Chondrocyte (in vitro differentiated cells): ENCODE measurements around the gene METTL21C. TPM values are rescaled to one million over a fixed set of nuclear protein-coding genes. Genes with fewer than 3 reads are reported as not detected.

ENCODE experiments used
- DNase-seq: peaks from one replicate; pipeline ENCODE4 v3.0.0; 2021; ENCODE audit warnings: mixed read lengths, low spot score
- H3K27ac Mint-ChIP-seq: one replicate; pipeline ENCODE4 v1.8.0; 2021; ENCODE audit warnings: mild to moderate bottlenecking, moderate library complexity, mixed read lengths; ENCODE audit not compliant: unreplicated experiment
- H3K27me3 Mint-ChIP-seq: 2 replicates; pipeline ENCODE4 v1.8.0; 2021; ENCODE audit warnings: low read depth, mixed read lengths
- H3K36me3 Mint-ChIP-seq: 2 replicates; pipeline ENCODE4 v1.8.0; 2021; ENCODE audit warnings: low read depth, mixed read lengths
- H3K4me1 Mint-ChIP-seq: 2 replicates; pipeline ENCODE4 v1.8.0; 2021; ENCODE audit warnings: low read depth, mild to moderate bottlenecking, mixed read lengths
- H3K4me3 Mint-ChIP-seq: one replicate; pipeline ENCODE4 v1.8.0; 2021; ENCODE audit warnings: mild to moderate bottlenecking, moderate library complexity, mixed read lengths; ENCODE audit not compliant: unreplicated experiment
- H3K9me3 Mint-ChIP-seq: 2 replicates; pipeline ENCODE4 v1.8.0; 2021; ENCODE audit warnings: low read depth, mixed read lengths
- CTCF ChIP-seq: fragments of 200-600 bp; sonication (generic); IDR thresholded peaks from 2 replicates; pipeline ENCODE4 v1.5.0; 2021; ENCODE audit warnings: antibody characterized with exemption, mild to moderate bottlenecking, moderate library complexity
- total RNA-seq: library from RNA; stranded (reverse); gene quantifications from 3 replicates; pipeline ENCODE4 v1.2.1, GENCODE V29; 2021

The METTL21C gene
- total RNA-seq, 1 donor from 2014 or later = not detected

- Mint-ChIP-seq H3K36me3 (peaks cover 45% of the 10 kb centered on the region), H3K9me3 (peaks cover 26% of the 10 kb centered on the region), H3K27me3 (no peaks in the 10 kb centered on the region), H3K4me3 (no peak overlapping the region), H3K27ac (no peak overlapping the region), H3K4me1 (no peaks in the 10 kb centered on the region)
- no peak for DNase-seq
- no peak for TF ChIP-seq CTCF
Observed at GRCh38 chr13:102670130-102670529, 24.7 kb downstream of the METTL21C start.

- Mint-ChIP-seq H3K4me3 (no peak overlapping the region), H3K9me3 (peaks cover 26% of the 10 kb centered on the region), H3K4me1 (no peaks in the 10 kb centered on the region), H3K36me3 (peaks cover 41% of the 10 kb centered on the region), H3K27ac (no peak overlapping the region), H3K27me3 (no peaks in the 10 kb centered on the region)
- no peak for DNase-seq
- no peak for TF ChIP-seq CTCF
Observed at GRCh38 chr13:102667911-102668310, 26.9 kb downstream of the METTL21C start.

GRCh38 chr13:102667023-102667422 lies 27.8 kb downstream of the METTL21C start:
- peaks cover 38% of the 10 kb centered on the region for H3K36me3 Mint-ChIP-seq

GRCh38 chr13:102659168-102659713 lies 35.6 kb downstream of the METTL21C start:
- no peak for TF ChIP-seq CTCF
- no peaks in the 10 kb centered on the region for H3K27me3 Mint-ChIP-seq
- peaks cover 8% of the 10 kb centered on the region for H3K9me3 Mint-ChIP-seq
- no peak for DNase-seq
- H3K27ac Mint-ChIP-seq = no peak overlapping the region
- peaks cover 25% of the 10 kb centered on the region for H3K36me3 Mint-ChIP-seq
- H3K4me3 Mint-ChIP-seq = no peak overlapping the region
- H3K4me1 Mint-ChIP-seq = no peaks in the 10 kb centered on the region

More at GRCh38 chr13:102667023-102667422, 27.8 kb downstream of the METTL21C start:
- Mint-ChIP-seq H3K27ac (no peak overlapping the region), H3K9me3 (peaks cover 26% of the 10 kb centered on the region), H3K4me1 (no peaks in the 10 kb centered on the region), H3K27me3 (no peaks in the 10 kb centered on the region), H3K4me3 (no peak overlapping the region)
- DNase-seq = no peak
- no peak for TF ChIP-seq CTCF

- H3K27me3 Mint-ChIP-seq = no peaks in the 10 kb centered on the region
- no peak overlapping the region for H3K27ac Mint-ChIP-seq
- peaks cover 8% of the 10 kb centered on the region for H3K9me3 Mint-ChIP-seq
- TF ChIP-seq CTCF = no peak
- no peaks in the 10 kb centered on the region for H3K4me1 Mint-ChIP-seq
- peaks cover 25% of the 10 kb centered on the region for H3K36me3 Mint-ChIP-seq
- DNase-seq = no peak
- H3K4me3 Mint-ChIP-seq = no peak overlapping the region
Observed at GRCh38 chr13:102658660-102659059, 36.2 kb downstream of the METTL21C start.
